K562 (cell line): ENCODE data around the gene MEAK7. TPM values are rescaled to one million over a fixed set of nuclear protein-coding genes. Genes with fewer than 3 reads are reported as not detected.
A peak's percentile ranks its signal among the peaks of the same experiment; 100 is the strongest.

ENCODE experiments used
- ATAC-seq: fragments of 200-7000 bp; cut with Tn5 transposase; 3 replicates; pipeline ENCODE4 v1.9.1; 2020; ENCODE audit warnings: moderate library complexity
- BruUV-seq: library from RNA; stranded (reverse); fragments of 400-500 nt; replicated peaks from 2 replicates; lab custom pipeline; 2021; lab: Mats Ljungman, UMichigan
- CTCF ChIA-PET: fragments of 300-600 bp; formaldehyde crosslinking; extraction: SDS; loops from one replicate; lab custom pipeline; 2021; ENCODE audit warnings: low intra/inter-chr PET ratio; lab: Yijun Ruan, JAX
- POLR2A ChIA-PET: fragments of 300-600, 350-650 bp; sonication (Branson Sonifier 250); formaldehyde crosslinking; extraction: SDS; loops from one replicate; lab custom pipeline; 2021; ENCODE audit warnings: antibody characterized with exemption, inconsistent platforms; lab: Yijun Ruan, JAX
- DNase-seq, 4 experiments: peaks; one replicate each; pipeline versions ENCODE4 v3.0.0 to v3.0.0-alpha.2; 2011 to 2018; ENCODE audit warnings: low spot score in 3 of 4, mixed read lengths in 3 of 4; ENCODE audit errors: extremely low read depth in 1 of 4
- FAIRE-seq: peaks from 2 replicates; lab custom pipeline; 2011; peaks lifted over from hg19 to GRCh38; lab: Jason Lieb, UNC
- H2AFZ ChIP-seq: 2 replicates; pipeline ENCODE4 v1.6.0; 2011; ENCODE audit warnings: low read depth, low read length, control low read depth, inconsistent platforms
- H3K27ac ChIP-seq: fragments of 200-600 bp; 3 replicates; pipeline ENCODE4 v1.8.0; 2011; ENCODE audit warnings: low read depth, mild to moderate bottlenecking, control low read depth, inconsistent platforms, low read length, moderate library complexity, mixed read lengths; ENCODE audit errors: extremely low read depth
- H3K27me3 ChIP-seq, 2 experiments: fragments of 300-600 bp in 1 of 2; 2 replicates in 1 of 2; 3 replicates in 1 of 2; pipeline versions ENCODE4 v1.6.0 to v1.8.0; 2011; ENCODE audit warnings: inconsistent platforms in 2 of 2, low read length in 2 of 2, mild to moderate bottlenecking in 1 of 2, mixed read lengths in 1 of 2, moderate library complexity in 1 of 2; ENCODE audit not compliant: control insufficient read depth in 2 of 2, insufficient read depth in 2 of 2
- H3K36me3 ChIP-seq: fragments of 300-600 bp; 3 replicates; pipeline ENCODE4 v1.8.0; 2011; ENCODE audit warnings: mild to moderate bottlenecking, low read length, inconsistent platforms; ENCODE audit not compliant: control insufficient read depth, insufficient read depth
- H3K4me1 ChIP-seq, 2 experiments: fragments of 200-600 bp in 1 of 2; replicated peaks in 1 of 2; 2 replicates in 1 of 2; 3 replicates in 1 of 2; pipeline versions ENCODE4 v1.5.1 to v1.8.0; 2011; ENCODE audit warnings: inconsistent platforms in 2 of 2, low read length in 2 of 2, mild to moderate bottlenecking in 1 of 2, mixed read lengths in 1 of 2, moderate library complexity in 1 of 2; ENCODE audit not compliant: control insufficient read depth in 2 of 2, insufficient read depth in 2 of 2
- H3K4me2 ChIP-seq: 2 replicates; pipeline ENCODE4 v1.6.1; 2011; ENCODE audit warnings: low read length, control low read depth, inconsistent platforms, mixed read lengths; ENCODE audit not compliant: insufficient read depth
- H3K4me3 ChIP-seq: fragments of 200-600 bp; sonication (generic), shearing (Covaris generic); 2 replicates; pipeline ENCODE4 v1.5.1; 2016; ENCODE audit warnings: control low read depth, inconsistent platforms
- H3K79me2 ChIP-seq: fragments of 200-600 bp; 3 replicates; pipeline ENCODE4 v1.8.0; 2011; ENCODE audit warnings: low read length, inconsistent platforms; ENCODE audit not compliant: control insufficient read depth, insufficient read depth
- H3K9ac ChIP-seq, 2 experiments: 2 replicates each; pipeline versions ENCODE4 v1.6.0 to v1.6.1; 2011; ENCODE audit warnings: low read depth in 2 of 2, low read length in 2 of 2, control low read depth in 1 of 2, inconsistent platforms in 1 of 2, mild to moderate bottlenecking in 1 of 2, mixed read lengths in 1 of 2; ENCODE audit not compliant: insufficient read depth in 1 of 2
- H3K9me1 ChIP-seq: one replicate; pipeline ENCODE4 v1.6.0; 2011; ENCODE audit warnings: inconsistent platforms, mild to moderate bottlenecking, low read length, moderate library complexity; ENCODE audit not compliant: control insufficient read depth, insufficient read depth
- H3K9me3 ChIP-seq: replicated peaks from 2 replicates; pipeline ENCODE4 v1.5.1; 2011; ENCODE audit warnings: low read depth, low read length, inconsistent platforms; ENCODE audit not compliant: control insufficient read depth, insufficient read depth
- H4K20me1 ChIP-seq: replicated peaks from 2 replicates; pipeline ENCODE4 v1.6.1; 2011; ENCODE audit warnings: low read length, inconsistent platforms, mixed read lengths; ENCODE audit not compliant: control insufficient read depth, insufficient read depth
- GATAD2A ChIP-seq: fragments of 450-650 bp; IDR thresholded peaks from 2 replicates; pipeline ENCODE4 v1.6.1; 2017
- HDAC1 ChIP-seq, 2 experiments: fragments of 450-650 bp; IDR thresholded peaks; 2 replicates each; pipeline ENCODE4 v1.6.1; 2016 to 2017; ENCODE audit warnings: inconsistent platforms in 1 of 2, mild to moderate bottlenecking in 1 of 2, moderate library complexity in 1 of 2
- PRDM10 ChIP-seq: fragments of 450-650 bp; IDR thresholded peaks from 2 replicates; pipeline ENCODE4 v1.6.1; 2018; ENCODE audit not compliant: partially characterized antibody
- SMAD1 ChIP-seq: fragments of 150-350 bp; IDR thresholded peaks from 2 replicates; pipeline ENCODE4 v1.6.1; 2014; ENCODE audit warnings: low read length, low read depth; ENCODE audit not compliant: partially characterized antibody
- SMAD4 ChIP-seq: fragments of 250-450 bp; sonication (Bioruptor Pico); conservative IDR thresholded peaks from 2 replicates; pipeline ENCODE4 v1.8.0; 2021; ENCODE audit warnings: inconsistent platforms, mild to moderate bottlenecking, moderate library complexity
- ZBED1 ChIP-seq: IDR thresholded peaks from 2 replicates; pipeline ENCODE4 v1.6.1; 2014
- WGBS: fragments of 100-300 bp; shearing (Covaris generic); methylation state at CpG from one replicate; pipeline ENCODE4 v1.1.6; 2016; ENCODE audit warnings: low coverage, mixed read lengths; ENCODE audit not compliant: insufficient coverage; ENCODE audit errors: missing lambda C conversion rate; 5-methylcytosine and 5-hydroxymethylcytosine counted together
- in situ Hi-C: fragments of 300-500 bp; cut with MboI; formaldehyde crosslinking; loops from 4 replicates; pipeline ENCODE4 v1.15.0; 2018; ENCODE audit warnings: inconsistent platforms, mixed read lengths
- intact Hi-C: fragments of 100-400 bp; cut with micrococcal nuclease; formaldehyde crosslinking; loops from 2 replicates; pipeline ENCODE4 v1.14.2; 2022
- polyA plus RNA-seq, 8 experiments: library from polyadenylated mRNA; depleted of rRNA in 4 of 8; stranded (reverse) in 5 of 8; unstranded in 3 of 8; fragments of >200 nt; fragmentation: Nextera tagmentation in 2 of 8; fragmentation: Illumina TruSeq in 1 of 8; extraction: Ambion mirVana in 2 of 8; extraction: Trizol in 1 of 8; gene quantifications; 2 replicates each; pipeline versions ENCODE4 v1.2.1 to v1.2.3, GENCODE V29; 2011 to 2014; ENCODE audit warnings: inconsistent platforms in 1 of 8, missing spikeins in 1 of 8
- total RNA-seq, 7 experiments: library from RNA; depleted of rRNA in 6 of 7; stranded (reverse); fragments of >200 nt in 6 of 7; fragmentation: Illumina TruSeq in 2 of 7; extraction: Trizol in 2 of 7; gene quantifications; 2 replicates each; pipeline versions ENCODE4 v1.2.1 to v1.2.3, GENCODE V29; 2011 to 2021; ENCODE audit warnings: low replicate concordance in 1 of 7
- TF ChIP-seq, protein P1 (sequence below): sonication (generic); formaldehyde crosslinking; IDR thresholded peaks from 2 replicates; pipeline ENCODE4 v1.8.1; 2023; ENCODE audit warnings: missing genetic modification reagents, mild to moderate bottlenecking, borderline replicate concordance
- TF ChIP-seq, protein P2 (sequence below): fragments of 250-450 bp; sonication (Bioruptor Pico); IDR thresholded peaks from 2 replicates; pipeline ENCODE4 v1.4.0; 2020; ENCODE audit warnings: mild to moderate bottlenecking, moderate library complexity, borderline replicate concordance

The MEAK7 gene
- total and polyA plus RNA-seq, 9 of the 15 experiments (the other 6 are each of a cell fraction or from before 2014, with no cell fraction given): 1.4 to 14.5 (median 6.3) TPM

- ATAC-seq: no peak
- in situ Hi-C loops: no loop called here
- TF ChIP-seq ZBED1: no peak
- TF ChIP-seq HDAC1 (IDR thresholded peaks at IDR 0.05): no peak
- TF ChIP-seq, protein P1, sequence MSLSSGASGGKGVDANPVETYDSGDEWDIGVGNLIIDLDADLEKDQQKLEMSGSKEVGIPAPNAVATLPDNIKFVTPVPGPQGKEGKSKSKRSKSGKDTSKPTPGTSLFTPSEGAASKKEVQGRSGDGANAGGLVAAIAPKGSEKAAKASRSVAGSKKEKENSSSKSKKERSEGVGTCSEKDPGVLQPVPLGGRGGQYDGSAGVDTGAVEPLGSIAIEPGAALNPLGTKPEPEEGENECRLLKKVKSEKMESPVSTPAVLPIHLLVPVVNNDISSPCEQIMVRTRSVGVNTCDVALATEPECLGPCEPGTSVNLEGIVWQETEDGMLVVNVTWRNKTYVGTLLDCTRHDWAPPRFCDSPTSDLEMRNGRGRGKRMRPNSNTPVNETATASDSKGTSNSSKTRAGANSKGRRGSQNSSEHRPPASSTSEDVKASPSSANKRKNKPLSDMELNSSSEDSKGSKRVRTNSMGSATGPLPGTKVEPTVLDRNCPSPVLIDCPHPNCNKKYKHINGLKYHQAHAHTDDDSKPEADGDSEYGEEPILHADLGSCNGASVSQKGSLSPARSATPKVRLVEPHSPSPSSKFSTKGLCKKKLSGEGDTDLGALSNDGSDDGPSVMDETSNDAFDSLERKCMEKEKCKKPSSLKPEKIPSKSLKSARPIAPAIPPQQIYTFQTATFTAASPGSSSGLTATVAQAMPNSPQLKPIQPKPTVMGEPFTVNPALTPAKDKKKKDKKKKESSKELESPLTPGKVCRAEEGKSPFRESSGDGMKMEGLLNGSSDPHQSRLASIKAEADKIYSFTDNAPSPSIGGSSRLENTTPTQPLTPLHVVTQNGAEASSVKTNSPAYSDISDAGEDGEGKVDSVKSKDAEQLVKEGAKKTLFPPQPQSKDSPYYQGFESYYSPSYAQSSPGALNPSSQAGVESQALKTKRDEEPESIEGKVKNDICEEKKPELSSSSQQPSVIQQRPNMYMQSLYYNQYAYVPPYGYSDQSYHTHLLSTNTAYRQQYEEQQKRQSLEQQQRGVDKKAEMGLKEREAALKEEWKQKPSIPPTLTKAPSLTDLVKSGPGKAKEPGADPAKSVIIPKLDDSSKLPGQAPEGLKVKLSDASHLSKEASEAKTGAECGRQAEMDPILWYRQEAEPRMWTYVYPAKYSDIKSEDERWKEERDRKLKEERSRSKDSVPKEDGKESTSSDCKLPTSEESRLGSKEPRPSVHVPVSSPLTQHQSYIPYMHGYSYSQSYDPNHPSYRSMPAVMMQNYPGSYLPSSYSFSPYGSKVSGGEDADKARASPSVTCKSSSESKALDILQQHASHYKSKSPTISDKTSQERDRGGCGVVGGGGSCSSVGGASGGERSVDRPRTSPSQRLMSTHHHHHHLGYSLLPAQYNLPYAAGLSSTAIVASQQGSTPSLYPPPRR (CRISPR knock-in tag): no peak
- TF ChIP-seq, protein P2, sequence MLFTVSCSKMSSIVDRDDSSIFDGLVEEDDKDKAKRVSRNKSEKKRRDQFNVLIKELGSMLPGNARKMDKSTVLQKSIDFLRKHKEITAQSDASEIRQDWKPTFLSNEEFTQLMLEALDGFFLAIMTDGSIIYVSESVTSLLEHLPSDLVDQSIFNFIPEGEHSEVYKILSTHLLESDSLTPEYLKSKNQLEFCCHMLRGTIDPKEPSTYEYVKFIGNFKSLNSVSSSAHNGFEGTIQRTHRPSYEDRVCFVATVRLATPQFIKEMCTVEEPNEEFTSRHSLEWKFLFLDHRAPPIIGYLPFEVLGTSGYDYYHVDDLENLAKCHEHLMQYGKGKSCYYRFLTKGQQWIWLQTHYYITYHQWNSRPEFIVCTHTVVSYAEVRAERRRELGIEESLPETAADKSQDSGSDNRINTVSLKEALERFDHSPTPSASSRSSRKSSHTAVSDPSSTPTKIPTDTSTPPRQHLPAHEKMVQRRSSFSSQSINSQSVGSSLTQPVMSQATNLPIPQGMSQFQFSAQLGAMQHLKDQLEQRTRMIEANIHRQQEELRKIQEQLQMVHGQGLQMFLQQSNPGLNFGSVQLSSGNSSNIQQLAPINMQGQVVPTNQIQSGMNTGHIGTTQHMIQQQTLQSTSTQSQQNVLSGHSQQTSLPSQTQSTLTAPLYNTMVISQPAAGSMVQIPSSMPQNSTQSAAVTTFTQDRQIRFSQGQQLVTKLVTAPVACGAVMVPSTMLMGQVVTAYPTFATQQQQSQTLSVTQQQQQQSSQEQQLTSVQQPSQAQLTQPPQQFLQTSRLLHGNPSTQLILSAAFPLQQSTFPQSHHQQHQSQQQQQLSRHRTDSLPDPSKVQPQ: no peak
- TF ChIP-seq GATAD2A: no peak
- no peak for TF ChIP-seq SMAD1
- peak; percentile 35; the same call in 1 of the 2 replicates for TF ChIP-seq SMAD4 (CRISPR knock-in tag)
- TF ChIP-seq PRDM10: peak; percentile 93
These were observed 30.9 kb upstream of the MEAK7 start for GRCh38 chr16:84535408-84535807.

More at GRCh38 chr16:84535408-84535807, 30.9 kb upstream of the MEAK7 start:
- no peak overlapping the region for H3K4me3 ChIP-seq
- ChIA-PET CTCF (no interaction called here), POLR2A (interaction anchor here (0.6 kb wide), 1 partner anchor 80 kb away, joined by 3 read pairs; no protein-coding TSS in a partner anchor)
- H3K27ac ChIP-seq: 0 out of 3 replicates have a peak overlapping the region, but pooled peaks have one; percentile 6
- H3K4me1 ChIP-seq: peaks cover 27 to 56% of the 10 kb centered on the region in 2 experiments
- H3K9me3 ChIP-seq: peaks cover 4% of the 10 kb centered on the region; the same call in 1 of the 2 replicates
- no peak for FAIRE-seq
- H3K9ac ChIP-seq: no peak overlapping the region; a peak in 1 of 4 replicates
- no peaks in the 10 kb centered on the region for H3K9me1 ChIP-seq
- intact Hi-C loops: no loop called here
- WGBS: 55% methylated on average over 6 of the region's 6 CpGs
- H2AFZ ChIP-seq: peak overlapping the region; percentile 93
- H3K27me3 ChIP-seq: peaks cover 0 to 3% of the 10 kb centered on the region in 2 experiments; a peak in 2 of 5 replicates
- no peak overlapping the region; the same call in 1 of the 2 replicates for H3K4me2 ChIP-seq
- DNase-seq: no peak
- no peaks in the 10 kb centered on the region for H3K36me3 ChIP-seq
- no peaks in the 10 kb centered on the region for H3K79me2 ChIP-seq
- no peaks in the 10 kb centered on the region for H4K20me1 ChIP-seq
- BruUV-seq: no TSS peak
